ENCODE data around the gene PIGV.

The PIGV gene

DNA sequence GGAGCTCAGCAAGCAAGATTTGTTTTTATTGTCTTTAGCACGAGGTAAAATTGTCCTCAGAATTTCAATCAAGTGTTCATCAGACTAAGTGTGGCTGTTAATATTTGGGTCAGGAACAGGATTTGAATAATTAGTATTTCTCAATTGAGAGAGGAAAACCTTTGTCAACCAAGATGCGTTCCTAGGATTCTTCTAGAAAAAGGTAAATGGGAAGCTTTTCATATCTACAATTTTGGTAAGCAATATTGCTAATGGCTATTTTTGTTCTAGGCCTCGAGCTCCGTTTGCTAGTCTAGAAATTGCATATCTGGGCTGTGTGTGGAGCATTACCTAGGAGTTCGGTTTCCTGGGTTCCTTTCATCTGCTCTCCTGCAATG is 4.1 kb upstream of the PIGV start:
- DNase-seq (ENCODE audit: low spot score): no peak
- TF ChIP-seq, protein P1, sequence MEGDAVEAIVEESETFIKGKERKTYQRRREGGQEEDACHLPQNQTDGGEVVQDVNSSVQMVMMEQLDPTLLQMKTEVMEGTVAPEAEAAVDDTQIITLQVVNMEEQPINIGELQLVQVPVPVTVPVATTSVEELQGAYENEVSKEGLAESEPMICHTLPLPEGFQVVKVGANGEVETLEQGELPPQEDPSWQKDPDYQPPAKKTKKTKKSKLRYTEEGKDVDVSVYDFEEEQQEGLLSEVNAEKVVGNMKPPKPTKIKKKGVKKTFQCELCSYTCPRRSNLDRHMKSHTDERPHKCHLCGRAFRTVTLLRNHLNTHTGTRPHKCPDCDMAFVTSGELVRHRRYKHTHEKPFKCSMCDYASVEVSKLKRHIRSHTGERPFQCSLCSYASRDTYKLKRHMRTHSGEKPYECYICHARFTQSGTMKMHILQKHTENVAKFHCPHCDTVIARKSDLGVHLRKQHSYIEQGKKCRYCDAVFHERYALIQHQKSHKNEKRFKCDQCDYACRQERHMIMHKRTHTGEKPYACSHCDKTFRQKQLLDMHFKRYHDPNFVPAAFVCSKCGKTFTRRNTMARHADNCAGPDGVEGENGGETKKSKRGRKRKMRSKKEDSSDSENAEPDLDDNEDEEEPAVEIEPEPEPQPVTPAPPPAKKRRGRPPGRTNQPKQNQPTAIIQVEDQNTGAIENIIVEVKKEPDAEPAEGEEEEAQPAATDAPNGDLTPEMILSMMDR (IDR thresholded peaks at IDR 0.05; ENCODE audit: extremely low read depth, missing control alignments): no peak

DNA sequence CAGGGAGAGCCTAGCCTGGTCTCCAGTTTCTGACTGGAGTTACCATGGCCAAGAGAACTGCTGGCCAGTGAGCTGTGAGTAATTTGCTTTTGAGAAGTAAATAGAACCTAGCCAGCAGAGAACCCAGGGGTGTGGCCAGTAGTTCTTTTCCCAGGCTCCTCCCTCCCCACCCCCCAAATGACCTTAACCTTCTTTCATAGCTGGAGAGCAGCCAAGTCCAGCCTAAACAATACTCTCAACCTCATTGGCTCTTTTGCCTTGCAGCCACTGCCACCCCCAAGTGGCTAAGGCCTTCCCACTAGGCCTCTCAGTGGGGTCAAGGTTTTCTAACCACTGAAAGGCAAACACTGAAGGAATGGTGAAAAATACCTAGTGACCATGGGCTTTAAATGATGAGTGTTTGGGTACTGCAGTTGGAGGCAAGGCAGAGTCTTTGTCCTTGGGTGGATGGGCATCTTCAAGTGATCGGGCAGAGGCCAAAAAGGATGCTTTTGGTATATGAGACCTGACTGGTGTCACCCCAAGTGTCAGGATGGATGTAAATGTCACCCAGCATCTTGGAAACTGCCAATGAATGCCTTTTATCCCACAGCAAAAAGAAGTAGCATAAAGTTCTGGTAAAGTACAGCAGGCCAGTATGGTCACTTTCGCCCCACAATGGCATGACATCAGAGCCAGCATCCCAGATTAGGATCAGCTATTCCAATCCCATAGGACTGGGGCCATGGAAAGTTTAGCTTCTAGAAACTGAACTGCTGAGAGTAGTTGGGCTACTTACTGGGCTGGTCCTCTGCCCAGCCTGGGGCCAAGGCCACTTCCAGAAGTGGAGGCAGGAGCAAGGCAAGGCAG is 3.5 kb upstream of the PIGV start:
- TF ChIP-seq, protein P1 (IDR thresholded peaks at IDR 0.05; ENCODE audit: extremely low read depth, missing control alignments): no peak
- no peak for DNase-seq (ENCODE audit: low spot score)

DNA sequence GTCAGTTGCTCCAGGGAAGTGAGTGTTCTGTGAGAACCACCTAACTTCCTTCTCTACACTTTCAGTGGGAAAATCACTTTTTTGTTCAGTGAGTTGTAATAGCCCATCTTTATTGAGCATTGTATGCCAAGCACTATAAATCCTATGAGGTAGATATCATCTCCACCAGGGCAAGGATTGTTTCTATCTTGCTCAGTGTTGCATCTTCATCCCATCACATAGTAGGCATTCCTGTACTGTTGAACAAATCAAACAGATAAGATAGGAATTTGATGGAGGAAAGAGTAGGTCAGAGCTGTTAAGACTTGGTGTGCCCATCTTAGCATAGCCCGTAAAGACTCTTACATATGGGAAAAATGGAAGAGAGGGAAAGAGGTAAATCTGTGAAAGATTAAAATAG is 2.9 kb upstream of the PIGV start:
- DNase-seq (ENCODE audit: low spot score): no peak
- TF ChIP-seq, protein P1 (IDR thresholded peaks at IDR 0.05; ENCODE audit: extremely low read depth, missing control alignments): no peak

DNA sequence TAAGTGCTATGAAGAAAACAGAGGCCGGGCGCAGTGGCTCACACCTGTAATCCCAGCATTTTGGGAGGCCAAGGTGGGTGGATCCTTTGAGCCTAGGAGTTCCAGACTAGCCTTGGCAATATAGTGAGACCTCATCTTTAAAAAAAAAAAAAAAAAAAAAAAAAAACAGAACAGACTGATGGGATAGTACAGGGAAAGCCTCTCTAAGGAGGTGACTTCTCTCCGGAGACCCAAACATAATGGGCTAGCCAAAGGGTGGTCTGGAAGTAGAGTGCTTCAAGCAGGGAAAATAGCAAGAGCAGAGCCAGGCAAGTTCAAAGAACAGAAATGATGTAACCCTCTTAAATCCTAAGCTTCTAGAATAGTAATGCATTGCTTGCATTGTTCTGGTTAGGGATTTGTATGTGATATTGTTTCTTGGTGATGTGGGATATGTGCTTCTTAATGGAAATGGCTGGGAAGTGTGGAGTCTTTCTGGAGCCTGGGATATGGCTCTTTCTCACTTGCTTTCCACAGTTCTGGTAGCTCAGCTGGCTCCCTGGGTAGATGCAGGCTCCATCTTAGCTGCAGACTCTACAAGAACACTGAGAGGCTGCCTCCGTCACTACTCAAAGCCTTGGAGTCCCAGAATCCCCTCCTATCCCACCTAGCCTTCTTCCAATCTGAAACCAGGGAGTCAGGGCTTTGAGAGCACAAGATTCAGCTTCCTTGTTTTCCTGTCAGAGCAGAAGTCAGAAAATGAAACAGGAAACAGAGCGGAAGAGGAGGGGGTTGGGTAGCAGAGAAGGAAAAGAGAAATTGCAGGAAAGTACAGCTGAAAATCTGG is 1.9 kb upstream of the PIGV start:
- no peak for DNase-seq (ENCODE audit: low spot score)
- TF ChIP-seq, protein P1 (IDR thresholded peaks at IDR 0.05; ENCODE audit: extremely low read depth, missing control alignments): no peak

DNA sequence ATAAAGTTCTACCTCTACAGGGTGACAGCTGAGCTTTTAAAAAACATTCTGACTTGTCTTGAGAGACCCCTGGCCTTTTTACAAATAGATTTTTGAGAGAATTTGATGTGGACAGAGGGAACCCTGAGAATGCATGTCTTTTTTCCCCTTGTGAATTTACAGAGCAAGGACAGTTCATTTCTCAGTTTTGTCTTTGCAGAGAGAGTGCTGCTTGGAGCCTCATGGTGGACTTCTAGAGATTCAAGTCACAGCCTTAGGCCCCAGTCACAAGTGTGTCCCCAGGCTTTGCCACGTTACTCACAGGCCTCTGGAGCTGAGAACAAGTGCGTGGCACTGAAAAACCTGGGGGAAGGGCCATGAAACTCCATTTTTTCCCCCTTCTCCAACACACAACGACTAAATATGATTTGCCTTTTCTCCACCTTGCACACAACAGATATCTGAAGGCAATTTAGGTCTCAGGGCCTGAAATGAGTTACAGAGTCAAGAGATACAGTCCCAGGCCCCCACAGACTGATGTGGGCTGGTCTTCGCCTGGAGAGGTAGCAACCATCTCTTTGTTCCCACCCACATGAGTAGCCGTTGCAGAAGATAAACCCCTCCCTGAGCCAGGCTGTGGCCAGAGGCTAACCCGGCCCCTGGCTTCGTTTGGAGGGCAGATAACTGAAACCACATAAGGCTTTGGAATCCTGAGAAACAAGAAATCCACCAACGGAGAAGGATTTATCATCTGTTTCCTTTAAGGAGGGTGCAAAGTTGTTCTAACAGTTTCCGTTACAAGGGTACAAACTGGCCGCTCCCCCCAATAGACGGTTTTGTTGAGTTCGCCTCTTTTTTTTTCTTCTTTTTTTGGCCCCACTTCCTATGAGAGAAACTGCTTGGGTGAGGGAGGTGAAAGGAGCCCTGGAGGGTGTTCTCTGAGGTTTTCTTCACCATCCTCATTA is 1.0 kb upstream of the PIGV start:
- DNase-seq (ENCODE audit: low spot score): peak; percentile 78
- TF ChIP-seq, protein P1 (IDR thresholded peaks at IDR 0.05; ENCODE audit: extremely low read depth, missing control alignments): no peak

DNA sequence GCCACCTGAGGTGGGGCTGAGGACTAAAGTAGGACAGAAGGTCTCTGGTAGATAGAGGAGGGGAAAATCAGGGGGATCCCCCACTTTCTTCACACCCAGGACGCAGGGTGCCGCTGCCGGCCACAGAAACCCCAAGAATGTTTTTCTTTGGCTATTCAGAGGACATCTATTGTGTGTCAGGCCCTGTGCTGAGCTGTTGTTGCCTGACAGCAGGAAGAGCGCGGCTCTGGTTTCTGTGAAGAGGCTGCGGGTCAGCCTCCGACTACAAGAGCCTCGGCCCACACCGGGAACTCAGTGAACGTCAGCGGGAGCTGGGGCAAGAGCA is 407 bp upstream of the PIGV start:
- DNase-seq (ENCODE audit: low spot score): peak; percentile 86
- TF ChIP-seq, protein P1 (IDR thresholded peaks at IDR 0.05; ENCODE audit: extremely low read depth, missing control alignments): no peak

Measured in GM20000 (cell line).